Fibroblast of pulmonary artery (primary cell): Measurements from ENCODE around the gene TESPA1.
A peak's percentile ranks its signal among the peaks of the same experiment; 100 is the strongest.

Source experiments
- DNase-seq: peaks from one replicate; pipeline ENCODE4 v3.0.0-alpha.2; 2010; ENCODE audit warnings: low read depth
- H3K4me3 ChIP-seq: replicated peaks from 2 replicates; pipeline ENCODE4 v1.5.1; 2011; ENCODE audit warnings: low read depth, mild to moderate bottlenecking, control low read depth, low read length, moderate library complexity
- TF ChIP-seq, protein P1 (sequence below): IDR thresholded peaks from 2 replicates; pipeline ENCODE4 v1.5.1; 2011; ENCODE audit warnings: mild to moderate bottlenecking, control low read depth, low read length, inconsistent platforms; ENCODE audit errors: missing control alignments

The TESPA1 gene

GRCh38 chr12:54983536-54984101 lies 943 bp downstream of the TESPA1 start:
- no peak overlapping the region for H3K4me3 ChIP-seq
- TF ChIP-seq, protein P1, sequence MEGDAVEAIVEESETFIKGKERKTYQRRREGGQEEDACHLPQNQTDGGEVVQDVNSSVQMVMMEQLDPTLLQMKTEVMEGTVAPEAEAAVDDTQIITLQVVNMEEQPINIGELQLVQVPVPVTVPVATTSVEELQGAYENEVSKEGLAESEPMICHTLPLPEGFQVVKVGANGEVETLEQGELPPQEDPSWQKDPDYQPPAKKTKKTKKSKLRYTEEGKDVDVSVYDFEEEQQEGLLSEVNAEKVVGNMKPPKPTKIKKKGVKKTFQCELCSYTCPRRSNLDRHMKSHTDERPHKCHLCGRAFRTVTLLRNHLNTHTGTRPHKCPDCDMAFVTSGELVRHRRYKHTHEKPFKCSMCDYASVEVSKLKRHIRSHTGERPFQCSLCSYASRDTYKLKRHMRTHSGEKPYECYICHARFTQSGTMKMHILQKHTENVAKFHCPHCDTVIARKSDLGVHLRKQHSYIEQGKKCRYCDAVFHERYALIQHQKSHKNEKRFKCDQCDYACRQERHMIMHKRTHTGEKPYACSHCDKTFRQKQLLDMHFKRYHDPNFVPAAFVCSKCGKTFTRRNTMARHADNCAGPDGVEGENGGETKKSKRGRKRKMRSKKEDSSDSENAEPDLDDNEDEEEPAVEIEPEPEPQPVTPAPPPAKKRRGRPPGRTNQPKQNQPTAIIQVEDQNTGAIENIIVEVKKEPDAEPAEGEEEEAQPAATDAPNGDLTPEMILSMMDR: no peak
- no peak for DNase-seq

GRCh38 chr12:54981796-54982195 lies 2.8 kb downstream of the TESPA1 start:
- TF ChIP-seq, protein P1: no peak
- no peak overlapping the region for H3K4me3 ChIP-seq
- DNase-seq: no peak

GRCh38 chr12:54980341-54980740 lies 4.2 kb downstream of the TESPA1 start:
- TF ChIP-seq, protein P1: no peak
- no peak for DNase-seq
- no peak overlapping the region for H3K4me3 ChIP-seq

DNA sequence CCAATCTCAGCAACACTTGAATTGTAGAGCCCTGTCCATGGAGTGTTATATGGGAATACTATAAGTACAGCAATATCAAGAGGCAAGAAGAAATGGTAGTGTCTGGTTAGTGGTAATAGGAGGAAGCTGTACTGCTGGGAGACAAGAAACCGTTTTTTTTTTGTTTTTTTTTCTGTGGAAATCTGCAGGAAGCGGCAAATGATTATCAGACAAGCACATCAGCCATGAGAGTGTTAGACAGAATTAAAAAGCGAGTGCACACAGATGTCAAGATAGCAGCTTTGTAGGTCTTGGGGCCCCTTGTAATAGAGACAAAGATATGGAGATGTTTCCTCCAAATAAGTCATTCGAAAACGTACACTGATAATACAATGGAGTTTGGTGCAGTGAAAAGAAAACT lies 6.7 kb downstream of the TESPA1 start:
- DNase-seq: no peak
- TF ChIP-seq, protein P1: no peak
- no peak overlapping the region for H3K4me3 ChIP-seq

- TF ChIP-seq, protein P1: no peak
- H3K4me3 ChIP-seq: no peak overlapping the region
- peak; percentile 42 for DNase-seq
These were observed 7.4 kb downstream of the TESPA1 start for GRCh38 chr12:54977155-54977554.

- H3K4me3 ChIP-seq: no peak overlapping the region
- no peak for DNase-seq
- TF ChIP-seq, protein P1: no peak
These were observed 8.7 kb downstream of the TESPA1 start for GRCh38 chr12:54975875-54976274.

GRCh38 chr12:54975272-54975671 lies 9.3 kb downstream of the TESPA1 start:
- no peak for DNase-seq
- H3K4me3 ChIP-seq: no peak overlapping the region

More at GRCh38 chr12:54975272-54975671, 9.3 kb downstream of the TESPA1 start:
- TF ChIP-seq, protein P1: no peak
